ENCODE results near the gene CCDC57. TPM values are rescaled to one million over a fixed set of nuclear protein-coding genes. Genes with fewer than 3 reads are reported as not detected.
"Not testable (repeated sequence)": the region's sequence is repeated elsewhere in the genome, so short reads cannot be mapped to it uniquely, and the experiment has no call there.

Gene CCDC57
- total RNA-seq, 4 donors from 2014 or later = 7.9 to 22.1 (median 9.8) TPM

DNA sequence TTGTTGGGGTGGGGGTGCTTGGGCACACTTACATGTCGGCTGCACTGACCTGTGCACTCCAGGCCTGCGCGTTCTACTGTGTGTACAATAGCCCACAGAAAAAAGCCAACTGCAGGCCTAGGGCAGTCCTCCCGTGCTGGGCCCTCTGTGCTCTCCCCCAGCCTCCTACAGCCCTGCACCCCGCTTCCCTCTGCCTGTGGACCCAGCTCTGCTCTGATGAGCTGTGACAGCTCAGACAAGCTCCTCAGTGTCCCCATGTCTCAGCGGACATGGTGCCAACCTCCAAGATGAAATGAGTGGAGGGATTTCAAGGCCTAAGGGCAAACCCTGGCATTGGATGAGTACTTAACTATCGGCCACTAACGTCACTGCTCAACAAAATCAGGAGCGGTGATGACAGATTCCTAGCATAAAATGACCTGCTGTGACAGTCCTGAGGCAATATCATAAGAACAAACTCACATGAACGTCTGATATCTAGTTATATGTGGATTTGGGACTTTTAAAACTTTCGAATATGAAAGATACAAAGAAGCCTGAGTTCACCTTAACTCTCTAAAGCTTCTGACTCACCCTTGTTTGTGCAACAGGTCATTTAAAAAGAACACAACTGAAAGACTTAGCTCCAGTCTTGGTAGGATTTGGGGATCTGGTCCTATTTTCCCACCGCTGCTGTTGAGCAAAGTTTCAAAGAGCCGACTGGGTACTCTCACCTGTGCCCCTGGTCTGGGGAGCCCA, 34.7 kb downstream of the CCDC57 start:
- intact Hi-C loops (cut with DNase I) = no loop called here
- Histone ChIP-seq H3K27me3 (no peaks in the 10 kb centered on the region), H3K27ac (no peak overlapping the region), H3K9me3 (no peaks in the 10 kb centered on the region), H3K4me3 (no peak overlapping the region), H3K36me3 (peaks cover 0 to 34% (median 4%) of the 10 kb centered on the region in 3 donors), H3K4me1 (peaks cover 0 to 3% (median 0%) of the 10 kb centered on the region in 3 donors)
- WGBS, 2 donors = 90% methylated on average over 12 to 13 of the region's 13 CpGs
- TF ChIP-seq, protein P1, sequence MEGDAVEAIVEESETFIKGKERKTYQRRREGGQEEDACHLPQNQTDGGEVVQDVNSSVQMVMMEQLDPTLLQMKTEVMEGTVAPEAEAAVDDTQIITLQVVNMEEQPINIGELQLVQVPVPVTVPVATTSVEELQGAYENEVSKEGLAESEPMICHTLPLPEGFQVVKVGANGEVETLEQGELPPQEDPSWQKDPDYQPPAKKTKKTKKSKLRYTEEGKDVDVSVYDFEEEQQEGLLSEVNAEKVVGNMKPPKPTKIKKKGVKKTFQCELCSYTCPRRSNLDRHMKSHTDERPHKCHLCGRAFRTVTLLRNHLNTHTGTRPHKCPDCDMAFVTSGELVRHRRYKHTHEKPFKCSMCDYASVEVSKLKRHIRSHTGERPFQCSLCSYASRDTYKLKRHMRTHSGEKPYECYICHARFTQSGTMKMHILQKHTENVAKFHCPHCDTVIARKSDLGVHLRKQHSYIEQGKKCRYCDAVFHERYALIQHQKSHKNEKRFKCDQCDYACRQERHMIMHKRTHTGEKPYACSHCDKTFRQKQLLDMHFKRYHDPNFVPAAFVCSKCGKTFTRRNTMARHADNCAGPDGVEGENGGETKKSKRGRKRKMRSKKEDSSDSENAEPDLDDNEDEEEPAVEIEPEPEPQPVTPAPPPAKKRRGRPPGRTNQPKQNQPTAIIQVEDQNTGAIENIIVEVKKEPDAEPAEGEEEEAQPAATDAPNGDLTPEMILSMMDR (IDR thresholded peaks at IDR 0.05) = no peak
- TF ChIP-seq POLR2A (IDR thresholded peaks at IDR 0.05) = no peak
- no peak for DNase-seq

DNA sequence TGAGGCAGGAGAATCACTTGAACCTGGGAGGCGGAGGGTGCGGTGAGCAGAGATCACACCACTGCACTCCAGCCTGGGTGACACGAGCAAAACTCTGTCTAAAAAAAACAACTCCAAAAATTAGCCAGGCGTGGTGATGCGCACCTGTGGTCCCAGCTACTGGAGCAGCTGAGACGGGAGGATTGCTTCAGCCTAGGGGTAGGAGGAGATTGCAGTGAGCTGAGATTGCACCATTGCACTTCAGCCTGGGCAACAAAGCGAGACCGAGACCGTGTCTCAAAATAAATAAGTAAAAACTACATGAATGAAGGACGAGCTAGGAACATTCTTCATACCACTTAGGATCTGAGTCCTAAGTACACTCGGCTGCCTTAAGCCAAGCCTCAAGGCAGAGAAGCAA, 35.4 kb downstream of the CCDC57 start:
- Histone ChIP-seq H3K9me3 (no peaks in the 10 kb centered on the region), H3K27me3 (no peaks in the 10 kb centered on the region), H3K4me3 (no peak overlapping the region), H3K36me3 (peaks cover 0 to 34% (median 4%) of the 10 kb centered on the region in 3 donors), H3K4me1 (peaks cover 0 to 3% (median 0%) of the 10 kb centered on the region in 3 donors), H3K27ac (no peak overlapping the region)
- intact Hi-C loops (cut with DNase I) = no loop called here
- WGBS, 2 donors = 92 to 93% methylated on average over 9 to 11 of the region's 11 CpGs
- TF ChIP-seq, protein P1 (IDR thresholded peaks at IDR 0.05) = no peak
- no peak for TF ChIP-seq POLR2A (IDR thresholded peaks at IDR 0.05)
- DNase-seq = no peak

DNA sequence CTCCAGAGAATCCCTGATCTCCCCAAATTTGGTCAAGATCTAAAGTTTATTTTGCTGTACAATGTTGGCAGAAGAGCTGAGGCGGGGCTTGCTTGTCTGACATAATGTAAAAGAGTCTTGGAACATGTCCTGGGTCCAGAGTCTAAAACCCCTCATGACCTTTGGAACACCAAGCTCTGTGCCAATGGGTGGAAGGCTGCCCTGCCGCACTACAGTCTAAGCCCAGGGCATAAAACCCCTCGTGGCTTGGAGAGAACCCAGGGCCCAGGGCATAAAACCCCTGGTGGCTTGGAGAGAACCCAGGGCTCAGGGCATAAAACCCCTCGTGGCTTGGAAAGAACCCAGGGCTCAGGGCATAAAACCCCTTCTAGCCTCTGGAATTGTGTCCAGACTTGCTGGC, 36.7 kb downstream of the CCDC57 start:
- DNase-seq = no peak
- Histone ChIP-seq H3K4me3 (no peak overlapping the region), H3K36me3 (peaks cover 0 to 34% (median 4%) of the 10 kb centered on the region in 3 donors), H3K4me1 (peaks cover 0 to 3% (median 0%) of the 10 kb centered on the region in 3 donors), H3K27me3 (no peaks in the 10 kb centered on the region), H3K27ac (no peak overlapping the region), H3K9me3 (no peaks in the 10 kb centered on the region)
- intact Hi-C loops (cut with DNase I) = no loop called here
- TF ChIP-seq, protein P1 (IDR thresholded peaks at IDR 0.05) = no peak
- TF ChIP-seq POLR2A (IDR thresholded peaks at IDR 0.05) = no peak
- WGBS, 2 donors = 48 to 78% methylated on average over 2 to 3 of the region's 4 CpGs

DNA sequence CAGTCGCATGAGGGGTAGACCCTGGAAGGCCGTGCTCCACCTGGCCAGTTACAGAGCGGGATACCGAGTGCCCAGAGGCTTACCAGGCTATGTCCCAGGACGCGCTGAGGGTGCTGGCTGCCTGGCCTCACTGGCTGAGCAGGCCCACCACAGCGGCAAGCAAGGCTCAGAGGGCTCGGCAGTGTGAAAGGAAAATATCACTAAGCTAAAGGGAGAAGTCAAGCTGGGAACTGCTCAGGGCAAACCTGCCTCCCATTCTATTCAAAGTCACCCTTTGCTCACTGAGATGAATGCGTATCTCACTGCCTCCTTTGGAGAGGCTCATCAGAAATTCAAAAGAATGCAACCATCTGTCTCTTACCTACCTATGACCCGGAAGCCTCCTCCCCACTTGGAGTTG, 37.4 kb downstream of the CCDC57 start:
- H3K4me1 ChIP-seq = peaks cover 0 to 3% (median 0%) of the 10 kb centered on the region in 3 donors
- H3K9me3 ChIP-seq = no peaks in the 10 kb centered on the region
- no peak overlapping the region for H3K4me3 ChIP-seq
- no peaks in the 10 kb centered on the region for H3K27me3 ChIP-seq
- no peak for TF ChIP-seq POLR2A (IDR thresholded peaks at IDR 0.05)
- TF ChIP-seq, protein P1 (IDR thresholded peaks at IDR 0.05) = no peak
- H3K27ac ChIP-seq = no peak overlapping the region
- 85 to 91% methylated on average over 10 of the region's 10 CpGs for WGBS, 2 donors
- peaks cover 0 to 35% (median 4%) of the 10 kb centered on the region in 3 donors for H3K36me3 ChIP-seq
- no peak for DNase-seq
- intact Hi-C loops (cut with DNase I) = no loop called here

DNA sequence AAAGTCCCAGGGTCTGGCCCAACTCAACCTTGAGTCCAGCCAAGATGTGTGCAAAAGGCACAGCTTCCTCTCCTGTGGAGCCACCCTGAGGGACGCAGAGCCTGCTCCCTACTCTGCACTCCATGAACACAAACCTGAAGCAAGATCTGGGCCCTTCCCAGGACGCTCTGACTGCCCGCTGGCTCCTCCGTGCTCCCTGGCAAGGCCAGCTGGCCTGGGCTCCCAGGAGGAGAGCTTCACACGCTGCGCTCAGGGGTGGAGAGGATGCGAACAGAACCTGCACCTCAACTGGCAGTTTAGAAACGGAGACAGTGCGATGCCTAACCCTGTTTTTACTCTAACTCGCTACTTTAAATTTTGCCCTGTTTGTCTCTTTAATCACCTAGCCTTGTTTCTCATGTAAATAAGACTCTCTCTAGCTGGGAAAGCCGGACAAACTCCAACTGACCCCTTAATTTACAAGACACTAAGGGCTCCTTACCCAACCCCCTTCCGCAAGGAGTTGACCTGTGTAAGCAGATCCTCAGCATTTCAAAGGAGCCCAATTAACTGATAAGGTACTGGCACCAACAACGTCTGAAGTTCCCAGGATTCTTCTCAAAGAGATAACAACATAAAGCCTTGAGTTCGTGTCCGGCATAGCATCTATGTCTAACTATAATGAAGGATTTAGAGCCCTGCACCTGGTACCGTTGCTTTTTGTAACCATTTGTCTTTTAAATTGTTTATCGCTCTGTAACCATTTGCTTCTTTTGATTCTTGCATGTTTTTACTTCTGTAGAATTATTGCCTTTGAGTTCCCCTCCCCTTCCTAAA, 38.4 kb downstream of the CCDC57 start:
- 82 to 86% methylated on average over 14 to 16 of the region's 17 CpGs for WGBS, 2 donors
- H3K9me3 ChIP-seq; H3K4me1 ChIP-seq; H3K27ac ChIP-seq; intact Hi-C loops (cut with DNase I); DNase-seq; H3K4me3 ChIP-seq; H3K27me3 ChIP-seq: not testable (repeated sequence)
- H3K36me3 ChIP-seq = peaks cover 0 to 36% (median 4%) of the 10 kb centered on the region in 3 donors

All from esophagus squamous epithelium (tissue), 5 donors.